ENCODE data around the gene KHDC1.
"Not testable (repeated sequence)": the region's sequence is repeated elsewhere in the genome, so short reads cannot be mapped to it uniquely, and the experiment has no call there.

The KHDC1 gene

GRCh38 chr6:73252703-73253102 lies 10.3 kb downstream of the KHDC1 start:
- DNase-seq: no peak

DNA sequence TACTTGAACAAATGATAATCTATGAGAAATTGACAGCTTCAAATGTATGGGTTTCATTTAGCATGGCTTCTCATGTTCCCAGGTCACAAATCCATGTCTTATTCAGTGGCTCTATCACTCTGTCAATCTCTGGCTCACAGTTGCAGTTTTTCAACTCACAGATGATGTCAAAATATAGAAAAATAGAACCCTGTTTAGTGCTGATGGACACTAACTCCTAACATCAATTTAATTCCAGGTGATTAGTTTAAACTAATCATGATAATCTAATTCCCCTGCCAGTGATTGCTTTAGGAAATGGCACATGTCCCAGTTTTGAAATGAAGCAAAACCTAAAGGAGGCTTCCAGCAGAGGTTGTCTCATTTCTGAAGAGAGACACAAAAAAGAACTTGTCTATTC lies 13.0 kb downstream of the KHDC1 start:
- no peak for DNase-seq

GRCh38 chr6:73248192-73248903 lies 14.6 kb downstream of the KHDC1 start:
- no peak for DNase-seq

DNA sequence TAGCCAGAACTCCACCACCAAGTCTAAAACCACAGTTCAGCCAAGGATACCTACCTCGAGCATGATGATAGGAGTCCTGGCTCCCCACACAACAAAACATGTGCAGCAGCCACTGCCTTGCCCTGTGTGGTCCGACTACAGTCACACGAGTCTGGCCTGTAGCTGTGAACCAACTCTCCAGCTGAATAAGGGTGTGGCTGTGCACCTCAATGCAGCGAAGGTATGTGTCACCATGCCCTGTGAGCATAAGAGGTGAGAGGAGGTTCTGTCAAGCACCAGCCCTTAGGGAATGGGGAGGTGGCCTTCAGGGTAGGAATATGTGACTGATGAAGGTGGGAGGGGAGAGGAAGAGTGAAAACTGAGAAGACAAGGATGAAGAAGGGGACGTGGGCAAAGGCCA lies 21.0 kb downstream of the KHDC1 start:
- DNase-seq: no peak

DNA sequence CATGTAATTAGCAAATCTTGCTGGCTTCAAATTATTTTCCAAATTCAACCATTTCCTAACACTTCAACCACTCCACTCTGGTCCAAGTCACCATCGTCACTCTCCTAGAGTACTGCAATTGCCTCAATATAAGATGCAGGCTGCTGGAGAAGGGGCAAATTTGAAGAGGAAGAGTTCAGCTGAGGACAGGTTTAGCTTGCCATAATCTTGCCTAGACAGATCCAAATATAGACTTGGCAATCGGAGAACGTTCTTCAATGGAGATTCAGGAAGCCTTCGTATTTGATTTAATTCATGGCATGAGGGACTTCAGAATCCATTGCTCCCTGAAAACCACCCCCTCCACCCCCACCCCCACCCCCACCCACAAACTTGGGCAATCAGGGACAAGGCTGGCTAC lies 22.3 kb downstream of the KHDC1 start:
- DNase-seq: no peak

- no peak for DNase-seq
Measured at GRCh38 chr6:73236144-73236750, 26.7 kb downstream of the KHDC1 start.

- DNase-seq: no peak
Measured at GRCh38 chr6:73234733-73235132, 28.3 kb downstream of the KHDC1 start.

GRCh38 chr6:73233971-73234370 lies 29.0 kb downstream of the KHDC1 start:
- not testable (repeated sequence) for DNase-seq

GRCh38 chr6:73233048-73233447 lies 29.9 kb downstream of the KHDC1 start:
- DNase-seq: no peak

DNA sequence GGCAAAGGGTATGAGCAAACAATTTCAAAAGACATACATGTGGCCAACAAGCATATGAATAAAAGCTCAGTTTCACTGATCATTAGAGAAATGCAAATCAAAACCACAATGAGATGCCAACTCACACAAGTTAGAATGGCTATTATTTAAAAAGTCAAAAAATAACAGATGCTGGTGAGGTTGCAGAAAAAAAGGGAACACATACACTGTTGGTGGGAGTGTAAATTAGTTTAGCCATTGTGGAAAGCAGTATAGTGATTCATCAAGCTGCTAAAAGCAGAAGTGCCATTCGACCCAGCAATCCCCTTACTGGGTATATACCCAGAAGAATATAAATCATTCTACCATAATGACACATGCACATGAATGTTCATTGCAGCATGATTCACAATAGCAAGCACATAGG lies 31.0 kb downstream of the KHDC1 start:
- no peak for DNase-seq

GRCh38 chr6:73227606-73228255 lies 35.3 kb downstream of the KHDC1 start:
- no peak for DNase-seq

DNA sequence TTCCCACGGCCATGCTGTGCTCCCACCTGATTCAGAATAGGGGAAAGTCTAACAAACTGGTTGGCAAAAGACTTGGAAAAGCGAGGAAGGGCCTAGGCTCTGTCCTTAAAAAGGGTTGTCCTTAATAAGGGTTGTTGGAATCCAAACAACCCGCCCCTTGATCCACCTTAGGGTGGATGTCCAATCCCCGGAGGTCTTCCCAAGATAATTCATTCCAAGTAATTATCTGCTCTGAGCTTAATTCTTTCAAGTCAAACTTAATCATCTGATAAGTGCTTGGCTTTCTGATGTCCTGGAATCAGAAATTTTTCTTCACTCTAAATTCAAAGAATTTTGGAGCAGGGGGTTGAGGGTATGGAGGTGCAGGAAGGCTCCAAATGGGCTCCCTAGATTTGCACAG lies 37.6 kb downstream of the KHDC1 start, which contains the start of gene KHDC1L:
KHDC1L (minus strand) TSS at position 101 of the 400 bp plus-strand sequence; CDS start at position 13, 88 bp downstream.
- no peak for DNase-seq

DNA sequence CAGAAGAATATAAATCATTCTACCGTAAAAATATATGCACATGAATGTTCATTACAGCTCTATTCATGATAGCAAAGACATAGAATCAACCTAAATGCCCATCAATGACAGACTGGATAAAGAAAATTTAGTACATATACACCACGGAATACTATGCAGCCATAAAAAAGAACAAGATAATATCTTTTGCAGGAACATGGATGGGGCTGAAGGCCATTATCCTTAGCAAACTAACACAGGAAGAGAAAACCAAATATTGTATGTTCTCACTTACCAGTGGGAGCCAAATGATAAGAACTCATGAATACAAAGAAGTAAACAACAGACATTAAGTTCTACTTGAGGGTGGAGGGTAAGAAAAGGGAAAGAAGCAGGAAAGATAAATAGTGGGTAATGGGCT lies 46.1 kb downstream of the KHDC1 start:
- no peak for DNase-seq

DNA sequence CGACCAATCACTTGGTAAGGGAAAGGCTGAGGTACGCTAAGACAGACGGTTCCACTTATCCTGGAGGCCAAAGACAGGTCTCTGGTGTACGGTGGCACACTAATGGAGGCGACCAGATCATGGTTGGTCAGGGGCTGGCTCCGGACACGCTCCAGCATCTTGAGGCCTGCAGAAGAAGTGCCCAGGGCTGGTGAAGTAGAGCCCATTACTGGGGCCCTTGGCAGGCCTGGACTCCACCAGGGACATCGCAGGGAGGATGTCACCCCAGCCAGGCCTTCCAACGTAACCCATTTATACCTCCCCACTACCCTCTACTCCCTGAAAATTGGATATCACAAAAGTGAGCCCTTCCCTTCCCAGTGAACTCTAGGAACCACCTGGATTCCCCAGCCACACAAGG lies 53.9 kb downstream of the KHDC1 start:
- no peak for DNase-seq

DNA sequence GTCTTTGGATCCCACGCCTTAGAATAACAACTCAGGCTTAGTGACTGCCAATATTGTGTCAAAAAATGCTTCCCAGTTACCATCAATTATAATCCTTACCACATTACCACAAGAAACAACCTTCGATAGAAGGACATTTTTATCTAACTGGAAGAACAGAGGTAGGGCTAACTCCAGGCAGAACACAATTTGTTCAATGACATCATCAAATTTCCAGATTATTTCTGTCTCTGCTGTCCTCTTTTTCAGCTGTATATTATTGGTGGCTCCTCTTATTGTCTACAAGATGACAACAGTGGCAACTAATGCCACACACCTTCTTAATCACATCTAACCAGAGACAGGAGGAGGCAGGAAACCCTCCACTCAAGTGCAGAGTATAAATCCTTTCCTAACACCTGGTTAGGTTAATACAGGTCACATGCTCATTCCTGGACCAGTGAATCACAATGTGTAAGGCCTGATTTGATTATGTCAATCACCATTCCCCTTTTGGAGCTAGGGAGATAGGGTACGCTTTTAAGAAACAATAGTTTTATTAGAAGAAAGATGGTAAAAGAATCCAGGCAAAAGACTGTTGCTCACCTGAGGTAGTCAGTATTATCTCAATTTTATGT lies 55.7 kb downstream of the KHDC1 start:
- no peak for DNase-seq

DNA sequence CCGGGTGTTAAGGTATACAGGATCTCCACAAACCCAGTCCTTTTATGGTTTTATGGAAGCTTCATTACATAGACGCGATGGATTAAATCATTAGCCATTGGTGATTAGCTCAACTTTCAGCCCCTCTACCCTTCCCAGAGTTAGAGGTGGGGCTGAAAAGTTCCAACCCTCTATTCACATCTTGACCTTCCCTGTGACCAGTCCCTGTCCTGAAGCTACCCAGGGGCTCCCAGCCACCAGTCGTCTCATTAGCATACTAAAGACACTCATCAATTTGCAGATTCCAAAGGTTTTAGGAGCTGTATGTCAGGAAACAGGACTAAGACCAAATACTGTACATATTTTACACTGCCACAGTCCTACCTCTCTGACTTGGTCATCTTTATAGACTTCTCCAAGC lies 58.7 kb downstream of the KHDC1 start:
- no peak for DNase-seq

GRCh38 chr6:73203098-73203497 lies 59.9 kb downstream of the KHDC1 start:
- DNase-seq: no peak

GRCh38 chr6:73200735-73201134 lies 62.3 kb downstream of the KHDC1 start:
- DNase-seq: no peak

DNA sequence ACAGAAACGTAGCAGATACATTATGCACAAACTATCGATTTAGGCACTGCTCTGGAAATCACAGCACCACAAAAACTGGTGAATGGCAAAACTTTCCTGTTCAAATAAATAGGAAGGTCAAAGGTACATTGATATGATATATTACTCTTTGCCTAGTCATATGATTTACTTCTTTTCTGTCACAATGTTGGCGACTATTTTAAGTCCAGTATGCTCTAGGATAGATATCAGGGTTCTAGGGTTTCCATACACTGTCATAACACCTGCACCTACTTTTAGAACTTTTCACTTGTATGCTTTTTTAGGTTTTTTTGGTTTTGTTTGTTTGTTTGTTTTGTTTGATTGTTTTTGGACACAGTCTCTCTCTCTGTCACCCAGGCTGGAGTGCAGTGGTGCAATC lies 62.7 kb downstream of the KHDC1 start:
- no peak for DNase-seq

DNA sequence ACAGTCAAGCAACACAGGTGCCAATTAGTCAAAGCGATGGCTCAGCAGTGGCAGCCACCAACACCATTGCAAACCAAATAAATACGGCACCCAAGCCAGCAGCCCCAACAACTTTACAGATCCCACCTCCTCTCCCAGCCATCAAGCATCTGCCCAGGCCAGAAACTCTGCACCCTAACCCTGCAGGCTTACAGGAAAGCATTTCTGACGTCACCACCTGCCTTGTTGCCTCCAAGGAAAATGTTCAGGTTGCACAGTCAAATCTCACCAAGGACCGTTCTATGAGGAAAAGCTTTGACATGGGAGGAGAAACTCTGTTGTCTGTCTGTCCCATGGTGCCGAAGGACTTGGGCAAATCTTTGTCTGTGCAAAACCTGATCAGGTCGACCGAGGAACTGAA lies 68.3 kb downstream of the KHDC1 start:
- DNase-seq: no peak

GRCh38 chr6:73193302-73193701 lies 69.7 kb downstream of the KHDC1 start:
- not testable (repeated sequence) for DNase-seq
